Measurements from ENCODE around the gene UNCX.
A peak's percentile ranks its signal among the peaks of the same experiment; 100 is the strongest.

UNCX gene

GRCh38 chr7:1232103-1232466, 587 bp upstream of the UNCX start:
- no peak for DNase-seq

DNA sequence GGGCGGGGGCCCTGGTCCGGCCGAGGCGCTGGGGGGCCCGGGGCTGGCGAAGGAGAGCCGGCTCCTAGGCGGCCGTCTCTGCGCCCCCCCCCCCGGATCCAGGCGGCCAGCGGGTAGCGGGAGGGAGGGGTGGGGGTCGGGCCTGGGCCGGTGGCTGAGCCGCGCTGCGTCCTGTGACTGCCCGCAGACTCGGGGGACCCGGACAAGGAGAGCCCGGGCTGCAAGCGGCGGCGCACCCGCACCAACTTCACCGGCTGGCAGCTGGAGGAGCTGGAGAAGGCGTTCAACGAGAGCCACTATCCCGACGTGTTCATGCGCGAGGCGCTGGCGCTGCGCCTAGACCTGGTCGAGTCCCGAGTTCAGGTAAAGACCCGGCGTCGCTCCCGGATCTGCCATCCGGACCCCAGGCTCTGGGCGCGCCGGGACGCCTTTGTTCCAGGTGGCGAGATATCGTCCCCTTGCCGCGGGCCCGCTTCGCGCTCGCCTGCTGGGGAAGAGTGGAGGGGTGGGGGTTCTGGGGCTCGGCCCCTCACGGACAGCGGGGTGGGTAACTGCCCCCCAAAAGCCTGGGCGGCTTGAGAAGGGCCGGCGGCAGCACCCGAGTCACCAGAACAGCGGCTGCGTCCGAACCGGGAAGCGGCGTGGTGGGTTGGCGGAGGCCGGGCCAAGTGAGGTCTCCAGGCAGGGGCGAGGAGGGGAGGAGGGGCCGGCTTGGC, 819 bp downstream of the UNCX start:
- DNase-seq = no peak

- no peak for DNase-seq
Observed at GRCh38 chr7:1234049-1234880, 1.6 kb downstream of the UNCX start.

DNA sequence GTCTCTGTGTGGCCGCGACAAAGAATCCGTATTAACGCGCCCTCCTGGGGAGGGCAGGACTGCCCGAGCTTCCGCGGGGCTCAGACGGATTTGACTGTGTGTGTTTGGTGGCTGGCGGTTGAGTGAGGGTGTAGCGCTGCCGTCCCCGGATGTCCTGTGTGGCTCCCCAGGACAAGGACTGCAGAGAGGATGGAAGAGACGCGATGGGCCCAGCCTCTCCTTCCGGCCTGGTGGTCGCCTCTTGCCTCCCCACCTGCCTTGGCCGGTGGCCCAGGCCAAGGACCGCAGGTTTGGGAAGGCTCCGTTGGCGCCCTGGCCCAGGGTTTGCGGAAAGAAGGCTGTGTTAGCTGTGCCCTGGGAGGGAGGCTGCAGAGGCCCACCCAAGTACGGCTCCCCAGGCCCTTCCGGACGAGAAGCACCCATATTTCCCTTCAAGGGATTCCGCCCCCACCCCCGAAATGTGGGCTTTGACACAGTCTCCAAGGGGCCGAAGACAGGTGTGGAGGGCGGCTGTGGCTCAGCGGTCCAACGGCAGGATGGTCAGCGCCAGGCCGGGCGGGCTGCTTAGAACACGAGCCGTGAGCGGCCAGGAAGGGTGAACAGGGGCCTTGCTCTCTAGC, 2.3 kb downstream of the UNCX start:
- no peak for DNase-seq

DNA sequence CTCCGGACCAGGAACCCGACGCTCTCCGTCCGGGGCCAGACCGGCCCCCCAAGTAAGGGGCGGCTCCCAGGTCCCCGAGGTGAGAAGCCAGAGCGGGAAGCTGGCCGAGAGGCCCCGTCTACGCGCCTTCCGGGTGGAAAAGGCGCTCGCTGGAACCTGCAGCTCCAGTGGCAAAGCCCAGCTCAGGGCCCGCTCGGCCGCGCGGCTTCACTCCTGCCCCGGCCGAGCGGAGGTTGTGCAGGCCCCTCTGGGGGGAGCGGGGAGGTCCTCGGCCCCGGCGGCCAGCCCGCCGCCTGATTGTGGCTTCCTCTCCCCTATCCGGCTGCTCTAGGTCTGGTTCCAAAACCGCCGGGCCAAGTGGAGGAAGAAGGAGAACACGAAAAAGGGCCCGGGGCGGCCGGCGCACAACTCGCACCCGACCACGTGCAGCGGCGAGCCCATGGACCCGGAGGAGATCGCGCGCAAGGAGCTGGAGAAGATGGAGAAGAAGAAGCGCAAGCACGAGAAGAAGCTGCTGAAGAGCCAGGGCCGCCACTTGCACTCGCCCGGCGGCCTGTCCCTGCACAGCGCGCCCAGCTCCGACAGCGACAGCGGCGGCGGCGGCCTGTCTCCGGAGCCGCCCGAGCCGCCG, 2.9 kb downstream of the UNCX start:
- no peak for DNase-seq

GRCh38 chr7:1236132-1236661, 3.5 kb downstream of the UNCX start:
- peak in 3 of 4 experiments; percentile 19 to 56 (median 34) for DNase-seq

DNA sequence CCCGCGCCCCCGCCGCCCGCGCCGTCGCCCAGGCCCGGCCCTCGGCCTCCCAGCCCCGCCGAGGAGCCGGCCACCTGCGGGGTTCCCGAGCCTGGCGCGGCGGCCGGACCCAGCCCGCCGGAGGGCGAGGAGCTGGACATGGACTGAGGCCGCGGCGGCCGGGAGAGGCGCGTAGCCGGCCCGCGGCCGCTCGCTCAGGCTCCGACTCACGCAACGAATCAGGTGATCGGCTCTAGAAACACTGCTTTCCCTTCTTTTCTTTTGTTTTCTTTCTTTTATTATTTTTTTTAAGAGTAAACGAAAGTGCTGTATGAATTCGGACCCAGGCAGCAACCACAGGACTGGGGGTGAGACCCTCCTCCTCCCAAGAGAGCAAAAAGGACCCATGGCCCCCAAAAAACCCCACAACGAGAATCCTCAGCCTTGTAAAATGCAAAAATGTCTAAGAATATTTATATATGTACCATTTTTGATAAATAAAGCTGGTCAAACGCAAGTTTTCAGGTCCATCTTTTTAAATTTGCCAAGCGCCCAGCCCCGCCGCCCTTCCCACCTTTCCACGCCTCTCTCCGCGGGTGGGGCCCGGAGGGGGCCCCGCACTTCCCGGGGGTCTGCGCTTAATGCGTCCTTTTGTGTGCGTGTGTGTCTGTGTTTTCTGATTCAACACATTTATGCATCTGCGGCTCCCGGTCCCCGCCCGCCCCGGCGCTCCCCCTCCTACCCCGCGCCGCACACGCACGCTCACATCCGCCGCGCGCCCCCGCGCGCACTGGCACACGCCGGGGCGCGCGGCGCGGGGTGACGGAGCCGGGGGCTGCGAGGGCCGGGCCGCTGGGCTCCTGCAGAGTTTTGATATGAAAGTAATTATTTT, 4.4 kb downstream of the UNCX start:
- DNase-seq = no peak

DNA sequence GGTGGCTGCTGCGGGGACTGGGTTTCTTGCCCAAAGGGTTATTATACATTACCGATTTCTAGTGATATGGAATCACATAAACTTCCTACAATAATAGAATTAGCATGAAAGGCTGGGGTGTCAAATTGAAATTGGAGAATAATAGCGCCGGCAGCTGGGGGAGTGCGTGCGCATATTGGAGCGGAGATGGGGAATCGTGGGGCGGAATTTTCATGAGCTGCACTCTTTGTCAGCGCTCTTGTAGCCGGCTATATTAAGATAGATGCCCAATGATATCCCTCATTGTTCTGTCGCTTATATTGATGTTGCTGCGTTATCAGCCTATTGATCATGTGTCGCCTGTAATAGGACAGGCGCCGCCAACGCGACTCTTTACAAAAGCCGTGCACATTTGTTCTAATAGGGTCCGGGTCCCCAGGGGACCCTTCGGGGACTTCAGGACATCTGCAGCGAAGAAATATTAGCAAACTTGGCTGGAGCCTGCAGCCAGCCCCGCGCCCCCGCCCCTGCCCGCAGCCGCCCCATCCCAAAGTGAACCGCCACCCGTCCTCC, 5.1 kb downstream of the UNCX start:
- no peak for DNase-seq

DNA sequence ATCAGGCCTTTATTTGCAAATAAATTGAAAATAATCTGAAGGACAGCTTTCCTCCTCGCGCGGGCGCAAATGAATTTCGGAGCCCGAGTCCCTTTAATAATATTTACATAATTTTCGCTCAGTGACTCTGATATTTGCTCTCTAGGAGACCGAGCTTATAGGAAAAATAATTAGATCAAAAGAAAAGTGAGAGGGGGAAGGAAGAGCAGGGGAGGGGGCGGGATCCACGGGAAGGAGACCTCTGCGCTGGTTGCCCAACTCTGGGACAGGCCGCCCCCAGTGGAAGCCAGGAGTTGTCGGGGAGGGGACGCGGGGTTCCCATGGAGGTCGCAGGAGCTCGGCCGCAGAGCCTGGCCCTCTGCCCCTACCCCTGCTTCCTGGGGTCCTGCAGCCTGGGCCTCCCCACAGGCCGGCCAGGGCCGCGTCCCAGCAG, 5.8 kb downstream of the UNCX start:
- DNase-seq = no peak

DNA sequence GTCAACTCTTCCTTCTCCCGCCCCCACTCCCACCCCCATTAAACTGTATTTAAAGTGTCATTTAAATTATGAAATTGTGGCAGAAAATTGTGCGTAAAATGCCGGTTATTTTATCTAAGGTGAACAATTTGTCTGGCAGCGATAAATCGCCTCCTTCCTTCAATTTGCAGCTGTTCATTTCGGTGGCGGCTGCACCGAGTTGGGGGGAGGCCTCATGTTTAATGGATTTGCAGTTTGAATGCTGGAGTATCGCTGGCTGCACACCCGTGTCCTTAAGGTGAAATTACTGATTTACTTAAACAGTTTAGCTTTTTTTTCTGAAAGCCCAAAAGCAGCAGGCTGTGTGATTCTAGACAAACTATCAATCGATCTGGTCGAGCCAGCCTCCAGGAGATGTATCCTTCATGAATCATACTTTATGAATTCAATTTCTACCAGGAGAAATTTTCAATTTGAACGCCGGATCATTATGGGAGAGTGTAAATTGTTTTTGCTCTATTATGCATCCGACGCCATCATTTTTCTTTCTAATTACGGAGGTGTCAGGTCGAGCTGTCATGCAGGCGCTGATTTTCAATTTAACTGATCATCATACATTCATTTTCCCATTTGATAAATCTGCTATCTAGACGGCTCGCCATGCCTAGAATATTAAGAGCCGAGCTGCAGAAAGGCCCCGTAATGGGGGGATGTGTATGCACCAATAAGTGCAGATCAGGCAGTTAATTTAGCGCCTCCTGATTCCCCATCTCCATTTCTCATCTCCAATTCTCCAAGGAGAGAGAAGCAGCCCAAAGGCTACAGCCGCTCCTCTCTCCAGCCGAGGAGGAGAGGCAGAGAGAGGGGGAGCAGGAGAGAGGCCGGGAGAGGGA, 6.5 kb downstream of the UNCX start:
- DNase-seq = no peak

DNA sequence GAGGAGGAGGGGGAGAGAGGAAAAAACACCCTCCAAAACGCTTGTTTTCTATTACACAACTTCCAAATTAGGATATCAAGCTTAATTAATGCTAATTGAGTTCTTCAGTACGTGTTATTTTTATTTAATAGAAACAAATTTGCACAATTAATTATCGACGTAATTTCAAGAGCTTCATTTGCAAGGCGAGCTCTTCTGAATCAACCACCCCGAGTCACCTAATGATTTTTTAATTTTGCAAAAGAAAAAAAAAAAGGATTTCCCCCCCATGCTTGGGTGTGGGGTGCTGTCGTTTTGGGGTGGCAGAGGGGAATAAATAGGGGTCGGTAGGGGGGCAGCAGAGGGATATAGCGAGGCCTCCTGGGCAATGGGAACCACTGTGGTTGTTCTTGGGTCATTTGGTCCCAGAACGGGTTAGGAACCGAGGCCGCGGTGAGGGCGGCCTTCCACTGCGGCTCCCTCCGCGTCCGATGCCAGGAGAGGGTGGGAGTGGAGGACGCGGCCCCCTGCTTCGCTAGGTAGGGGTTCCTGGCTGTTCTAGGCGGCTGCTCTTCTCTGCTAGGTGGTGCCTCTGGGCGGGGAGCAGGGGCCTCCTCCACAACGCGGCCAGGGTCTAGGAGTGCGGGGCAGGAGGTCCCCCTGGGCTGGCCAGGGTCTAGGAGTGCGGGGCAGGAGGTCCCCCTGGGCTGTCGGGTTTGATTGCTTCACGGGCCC, 7.3 kb downstream of the UNCX start:
- DNase-seq = no peak

- DNase-seq = no peak
Observed at GRCh38 chr7:1240517-1241257, 8.0 kb downstream of the UNCX start.

- no peak for DNase-seq
Observed at GRCh38 chr7:1241258-1241602, 8.6 kb downstream of the UNCX start.

DNA sequence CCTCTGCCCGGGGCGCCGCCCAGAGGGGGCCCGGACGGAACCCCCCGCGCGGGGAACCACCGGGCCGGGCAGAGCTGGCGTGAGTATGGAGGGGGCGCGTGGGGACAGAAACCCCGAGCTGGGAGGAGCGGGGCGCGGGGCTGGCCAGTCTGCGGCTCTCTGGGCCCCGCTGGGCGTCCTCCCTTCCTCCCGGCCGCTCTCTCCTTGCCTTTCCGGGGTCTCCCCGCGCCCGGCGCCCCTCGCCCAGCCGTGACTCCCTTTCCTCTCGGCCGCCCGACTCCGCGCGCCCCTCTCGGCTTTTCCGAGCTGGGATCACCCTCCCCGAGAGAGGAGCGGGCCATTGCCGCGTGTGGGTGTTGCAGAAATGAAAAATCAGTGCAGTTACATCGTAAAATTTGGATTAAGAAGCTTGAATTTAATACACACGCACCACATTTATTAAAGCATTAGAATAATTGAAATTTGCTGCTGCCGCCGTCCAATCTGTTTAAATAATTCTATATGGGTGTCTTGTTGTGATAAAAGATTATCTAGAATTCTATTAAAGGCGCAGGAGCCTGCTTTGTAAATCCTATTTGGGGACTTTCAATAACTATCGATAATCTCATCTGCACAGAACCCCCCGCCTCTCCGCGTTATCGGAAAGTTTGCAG, 9.1 kb downstream of the UNCX start:
- no peak for DNase-seq

GRCh38 chr7:1242256-1242605, 9.6 kb downstream of the UNCX start:
- DNase-seq = no peak

DNA sequence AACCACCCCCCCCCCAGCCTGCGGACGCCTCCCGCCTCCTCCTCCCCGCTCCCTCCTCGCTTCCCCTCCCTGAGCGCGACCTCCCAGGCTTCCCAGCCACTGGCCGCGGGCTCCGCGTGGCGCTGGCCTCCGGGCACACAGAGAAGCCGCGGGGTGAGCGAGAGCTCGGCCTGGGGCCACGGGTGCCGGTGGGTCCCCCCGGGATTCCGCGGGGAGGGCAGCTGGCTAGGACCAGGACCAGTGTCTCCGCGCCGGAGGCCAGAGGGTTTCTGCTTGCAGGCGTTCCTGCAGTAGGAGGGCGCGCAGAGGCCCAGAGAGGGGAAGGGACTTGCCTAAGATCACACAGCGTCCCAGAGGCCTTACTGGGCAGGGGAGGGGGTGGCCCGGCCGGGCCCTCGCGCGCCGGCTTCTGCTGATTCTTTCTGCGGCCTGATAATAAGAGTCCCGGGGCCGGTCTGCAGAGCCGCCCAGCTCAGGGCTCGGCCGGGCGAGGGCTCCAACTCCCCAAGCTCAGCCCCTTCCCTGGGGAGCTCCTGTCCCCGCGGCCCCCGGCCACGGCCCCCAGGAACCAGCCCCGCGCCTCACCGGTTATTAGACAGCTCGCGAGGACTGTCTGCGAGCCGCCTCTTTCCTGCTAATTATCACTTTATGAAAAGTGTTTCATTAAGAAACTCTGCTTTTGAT, 10.1 kb downstream of the UNCX start:
- DNase-seq = no peak

DNA sequence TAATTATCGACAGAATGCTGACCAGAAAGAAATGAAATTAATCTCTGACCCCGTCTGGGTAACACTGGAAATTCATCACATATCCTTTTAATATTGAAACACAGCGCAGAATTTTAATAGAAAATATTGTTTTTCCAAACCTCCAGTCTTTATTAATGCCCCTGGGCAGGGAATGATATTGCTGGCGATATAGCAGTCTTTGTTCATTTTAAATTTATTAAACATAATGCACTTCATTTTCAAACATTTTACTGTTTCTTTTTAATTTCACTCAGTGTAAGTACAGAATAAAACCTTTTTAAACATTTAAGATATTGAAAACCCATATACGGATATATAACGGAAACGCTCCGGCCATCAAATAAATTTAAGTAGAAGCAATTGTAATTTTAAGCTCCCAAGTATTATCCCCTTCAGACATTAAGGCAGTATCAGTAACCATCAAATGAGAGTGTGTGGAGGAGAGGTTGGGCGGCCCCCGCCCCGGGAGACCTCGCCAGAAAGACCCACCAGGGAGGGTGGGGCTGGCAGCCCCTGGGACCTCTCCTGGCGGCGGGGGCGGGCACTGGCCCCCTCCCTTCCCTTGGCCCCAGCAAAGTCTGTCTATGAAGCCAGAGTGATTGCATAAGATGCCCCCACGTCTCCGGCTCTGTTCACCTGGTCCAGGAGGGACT, 10.8 kb downstream of the UNCX start:
- no peak for DNase-seq

- DNase-seq = no peak
Observed at GRCh38 chr7:1243964-1244416, 11.3 kb downstream of the UNCX start.

Data from suppressor macrophage (primary cell).